C4-2B (cell line): ENCODE data around the gene CAMK1D.

Experiments used
- H3K27ac ChIP-seq: fragments of 450-650 bp; 2 replicates; pipeline ENCODE4 v1.5.1; 2017
- ZFX ChIP-seq: fragments of 450-650 bp; IDR thresholded peaks from 2 replicates; pipeline ENCODE4 v1.6.1; 2017
- TF ChIP-seq, protein P1 (sequence below): fragments of 450-650 bp; conservative IDR thresholded peaks from 2 replicates; pipeline ENCODE4 v1.5.1; 2017; ENCODE audit warnings: mild to moderate bottlenecking

Gene CAMK1D

GRCh38 chr10:12572281-12572680 lies 222.9 kb downstream of the CAMK1D start:
- no peak overlapping the region for H3K27ac ChIP-seq
- no peak for TF ChIP-seq ZFX
- TF ChIP-seq, protein P1, sequence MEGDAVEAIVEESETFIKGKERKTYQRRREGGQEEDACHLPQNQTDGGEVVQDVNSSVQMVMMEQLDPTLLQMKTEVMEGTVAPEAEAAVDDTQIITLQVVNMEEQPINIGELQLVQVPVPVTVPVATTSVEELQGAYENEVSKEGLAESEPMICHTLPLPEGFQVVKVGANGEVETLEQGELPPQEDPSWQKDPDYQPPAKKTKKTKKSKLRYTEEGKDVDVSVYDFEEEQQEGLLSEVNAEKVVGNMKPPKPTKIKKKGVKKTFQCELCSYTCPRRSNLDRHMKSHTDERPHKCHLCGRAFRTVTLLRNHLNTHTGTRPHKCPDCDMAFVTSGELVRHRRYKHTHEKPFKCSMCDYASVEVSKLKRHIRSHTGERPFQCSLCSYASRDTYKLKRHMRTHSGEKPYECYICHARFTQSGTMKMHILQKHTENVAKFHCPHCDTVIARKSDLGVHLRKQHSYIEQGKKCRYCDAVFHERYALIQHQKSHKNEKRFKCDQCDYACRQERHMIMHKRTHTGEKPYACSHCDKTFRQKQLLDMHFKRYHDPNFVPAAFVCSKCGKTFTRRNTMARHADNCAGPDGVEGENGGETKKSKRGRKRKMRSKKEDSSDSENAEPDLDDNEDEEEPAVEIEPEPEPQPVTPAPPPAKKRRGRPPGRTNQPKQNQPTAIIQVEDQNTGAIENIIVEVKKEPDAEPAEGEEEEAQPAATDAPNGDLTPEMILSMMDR = no peak

DNA sequence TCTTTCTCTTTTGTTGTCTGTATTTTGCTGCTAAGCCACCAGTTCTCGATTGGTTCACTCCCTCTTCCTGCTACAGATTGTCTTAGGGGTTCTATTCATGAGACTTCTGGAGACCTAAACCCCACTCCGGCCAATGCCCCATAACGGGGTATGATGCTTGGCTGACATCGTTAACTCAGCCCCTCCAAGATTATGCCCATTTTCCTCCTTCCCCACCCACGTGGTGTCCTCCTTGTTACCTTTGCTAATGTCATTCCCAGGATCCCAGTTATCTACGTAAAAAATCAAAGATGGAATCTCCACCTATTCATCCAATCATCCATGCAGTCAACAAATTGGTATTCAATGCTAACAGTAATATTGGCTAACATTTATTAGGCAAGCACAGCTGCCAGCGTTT lies 228.3 kb downstream of the CAMK1D start:
- TF ChIP-seq ZFX = no peak
- TF ChIP-seq, protein P1 = no peak
- no peak overlapping the region for H3K27ac ChIP-seq

DNA sequence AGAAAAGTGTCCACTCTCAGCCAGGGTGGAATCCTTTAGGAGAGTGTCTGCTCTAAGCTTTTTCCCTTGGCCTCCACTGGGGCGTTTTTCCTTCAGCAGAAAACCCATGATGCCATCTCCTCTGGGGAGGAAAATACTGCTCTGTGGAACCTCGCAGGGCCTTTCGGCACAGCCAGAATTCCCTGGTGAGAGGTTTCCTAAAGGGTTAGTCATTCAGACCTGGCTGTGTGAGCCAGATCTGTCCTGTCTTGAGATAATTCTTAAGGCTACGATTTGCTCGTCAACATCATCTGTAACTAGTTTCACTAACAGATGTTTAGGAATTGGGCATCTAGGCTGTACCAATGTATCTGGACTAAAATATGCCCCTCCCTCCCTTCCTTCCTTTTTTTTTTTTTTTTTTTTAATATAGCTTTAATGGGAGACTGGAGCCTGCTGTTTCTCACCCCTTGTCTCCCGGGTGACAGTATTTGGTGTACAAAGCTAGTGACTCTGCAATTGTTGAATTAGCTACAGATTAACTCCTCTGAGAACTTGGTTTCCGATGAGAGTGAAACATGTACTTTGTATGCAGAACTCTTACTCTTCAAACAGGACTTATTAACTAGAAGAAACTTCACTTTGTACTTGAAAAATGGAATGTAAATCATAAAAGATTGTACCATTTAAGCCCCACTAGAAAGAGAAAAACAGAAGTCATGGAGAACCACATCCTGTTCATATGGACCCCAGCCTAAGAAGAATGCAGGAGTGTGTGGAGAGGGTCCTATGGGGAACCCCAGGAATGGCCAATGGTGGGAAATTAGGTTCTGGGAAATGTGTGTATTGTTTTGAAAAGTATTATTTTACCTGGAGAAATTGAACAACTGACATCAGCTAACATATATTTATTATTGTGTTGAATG lies 230.9 kb downstream of the CAMK1D start:
- TF ChIP-seq ZFX = no peak
- TF ChIP-seq, protein P1 = no peak

GRCh38 chr10:12583891-12584595 lies 234.7 kb downstream of the CAMK1D start:
- TF ChIP-seq ZFX = no peak
- no peak overlapping the region for H3K27ac ChIP-seq

More for the DNA sequence above, 230.9 kb downstream of the CAMK1D start:
- H3K27ac ChIP-seq = no peak overlapping the region

DNA sequence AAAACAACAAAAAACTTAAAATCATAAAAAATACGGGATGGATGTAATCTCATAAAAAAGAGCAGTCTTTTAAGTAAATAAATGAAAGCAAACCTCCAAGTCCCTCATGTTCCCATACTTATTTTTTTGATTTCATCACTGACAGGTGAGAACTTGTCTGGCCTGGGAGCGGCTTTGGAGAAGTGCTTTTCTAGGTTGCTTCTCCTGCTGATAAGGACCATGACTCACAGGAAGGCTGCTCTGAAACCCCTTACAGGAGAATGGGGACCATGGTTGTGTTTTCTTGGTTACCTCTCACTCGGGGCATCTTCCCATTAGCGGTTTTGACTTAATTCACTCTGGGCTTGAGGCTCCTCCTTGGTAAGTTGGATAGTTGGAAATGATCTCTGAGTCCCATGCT lies 237.4 kb downstream of the CAMK1D start:
- H3K27ac ChIP-seq = no peak overlapping the region
- TF ChIP-seq ZFX = no peak
- TF ChIP-seq, protein P1 = no peak

- H3K27ac ChIP-seq = no peak overlapping the region
- TF ChIP-seq, protein P1 = no peak
- TF ChIP-seq ZFX = no peak
Observed at GRCh38 chr10:12587451-12587888, 238.1 kb downstream of the CAMK1D start.

DNA sequence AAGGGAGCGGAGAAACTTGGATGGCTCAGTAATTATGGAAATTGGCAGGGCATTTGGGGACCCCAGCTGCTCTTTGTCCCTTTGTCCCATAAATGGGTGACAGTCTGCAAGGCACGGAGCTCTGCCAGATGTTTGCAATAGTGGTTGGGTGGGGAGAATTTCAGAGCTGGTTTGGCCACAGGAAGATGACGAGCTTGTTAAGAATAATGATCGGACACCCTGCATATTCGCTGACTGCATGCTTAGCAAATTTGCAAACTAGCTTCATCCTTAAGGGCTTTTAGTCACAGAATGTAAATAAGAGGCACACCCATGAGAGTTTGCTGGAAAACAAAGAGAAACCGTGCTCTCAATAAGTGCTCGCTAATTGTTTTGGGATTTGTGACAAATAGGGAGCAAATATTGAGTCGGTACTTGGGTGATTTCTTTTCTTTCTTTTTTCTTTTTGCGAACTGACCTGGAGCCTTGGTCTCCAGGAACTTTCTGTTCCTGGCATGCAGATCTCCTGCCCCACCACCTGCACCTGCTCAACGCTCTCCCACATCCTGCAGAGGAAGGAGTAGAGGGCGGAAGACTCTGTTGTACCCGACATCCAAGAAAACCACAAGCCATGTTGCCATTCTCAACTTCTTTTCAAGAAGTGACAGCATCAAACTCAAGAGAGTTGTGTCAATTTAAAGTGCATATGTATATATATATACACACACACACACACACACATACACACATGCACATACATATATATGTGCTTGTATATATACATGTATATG lies 238.9 kb downstream of the CAMK1D start:
- H3K27ac ChIP-seq = no peak overlapping the region
- no peak for TF ChIP-seq ZFX
- TF ChIP-seq, protein P1 = no peak
